WERI-Rb-1 (cell line): ENCODE data around the gene SYTL2.
"Not testable (repeated sequence)": the region's sequence is repeated elsewhere in the genome, so short reads cannot be mapped to it uniquely, and the experiment has no call there.

Experiments used
- DNase-seq: peaks from one replicate; pipeline ENCODE4 v3.0.0-alpha.2; 2020
- H3K27ac ChIP-seq: fragments of 250-450 bp; sonication (Bioruptor Pico); 2 replicates; pipeline ENCODE4 v1.5.1; 2020; ENCODE audit warnings: mild to moderate bottlenecking, moderate library complexity
- H3K27me3 ChIP-seq: fragments of 250-450 bp; sonication (Bioruptor Pico); 2 replicates; pipeline ENCODE4 v1.5.1; 2021; ENCODE audit warnings: mild to moderate bottlenecking, low read depth, moderate library complexity; ENCODE audit not compliant: insufficient read depth, severe bottlenecking
- H3K36me3 ChIP-seq: fragments of 250-450 bp; sonication (Bioruptor Pico); 2 replicates; pipeline ENCODE4 v1.5.1; 2020; ENCODE audit warnings: mild to moderate bottlenecking, moderate library complexity
- H3K4me3 ChIP-seq: 2 replicates; pipeline ENCODE4 v1.5.1; 2011; ENCODE audit warnings: low read depth, mild to moderate bottlenecking, control low read depth, low read length
- H3K9me3 ChIP-seq: fragments of 250-450 bp; sonication (Bioruptor Pico); 2 replicates; pipeline ENCODE4 v1.5.1; 2021; ENCODE audit warnings: mild to moderate bottlenecking, moderate library complexity; ENCODE audit not compliant: severe bottlenecking
- TF ChIP-seq, protein P1 (sequence below): IDR thresholded peaks from 2 replicates; pipeline ENCODE4 v1.5.1; 2011; ENCODE audit warnings: low read depth, mild to moderate bottlenecking, control low read depth, inconsistent platforms, low read length

SYTL2 gene

DNA sequence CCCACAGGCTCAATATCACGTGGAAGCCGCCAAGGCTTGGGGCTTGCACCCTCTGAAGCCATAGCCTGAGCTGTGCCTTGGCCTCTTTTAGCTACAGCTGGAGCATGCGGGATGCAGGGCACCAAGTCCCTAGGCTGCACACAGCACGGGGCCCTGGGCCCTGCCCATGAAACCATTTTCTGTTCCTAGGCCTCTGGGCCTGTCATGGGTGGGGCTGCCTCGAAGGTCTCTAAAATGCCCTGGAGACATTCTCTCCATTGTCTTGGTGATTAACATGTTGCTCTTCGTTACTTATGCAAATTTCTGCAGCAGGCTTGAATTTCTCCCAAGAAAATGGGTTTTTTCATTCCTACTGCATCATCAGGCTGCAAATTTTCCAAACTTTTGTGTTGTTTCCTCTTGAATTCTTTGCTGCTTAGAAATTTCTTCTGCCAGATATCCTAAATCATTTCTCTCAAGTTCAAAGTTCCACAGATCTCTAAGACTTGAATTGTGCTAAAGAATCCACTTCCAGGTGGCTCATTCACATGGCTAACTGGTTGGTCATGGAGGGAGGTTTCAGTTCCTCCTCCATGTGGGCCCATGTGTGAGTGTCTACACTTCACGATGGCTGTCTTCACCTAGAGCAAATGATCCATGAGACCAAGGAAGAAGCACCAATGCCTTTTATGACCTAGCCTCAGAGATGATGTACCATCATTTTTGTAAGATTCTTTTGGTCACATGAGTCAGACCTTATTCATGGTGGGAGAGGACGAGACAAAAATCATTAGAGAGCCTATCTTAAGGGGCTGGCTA, 138.6 kb downstream of the SYTL2 start:
- Histone ChIP-seq H3K9me3 (peaks cover 7% of the 10 kb centered on the region), H3K4me3 (no peak overlapping the region), H3K36me3 (no peaks in the 10 kb centered on the region), H3K27ac (no peak overlapping the region), H3K27me3 (no peaks in the 10 kb centered on the region)
- TF ChIP-seq, protein P1, sequence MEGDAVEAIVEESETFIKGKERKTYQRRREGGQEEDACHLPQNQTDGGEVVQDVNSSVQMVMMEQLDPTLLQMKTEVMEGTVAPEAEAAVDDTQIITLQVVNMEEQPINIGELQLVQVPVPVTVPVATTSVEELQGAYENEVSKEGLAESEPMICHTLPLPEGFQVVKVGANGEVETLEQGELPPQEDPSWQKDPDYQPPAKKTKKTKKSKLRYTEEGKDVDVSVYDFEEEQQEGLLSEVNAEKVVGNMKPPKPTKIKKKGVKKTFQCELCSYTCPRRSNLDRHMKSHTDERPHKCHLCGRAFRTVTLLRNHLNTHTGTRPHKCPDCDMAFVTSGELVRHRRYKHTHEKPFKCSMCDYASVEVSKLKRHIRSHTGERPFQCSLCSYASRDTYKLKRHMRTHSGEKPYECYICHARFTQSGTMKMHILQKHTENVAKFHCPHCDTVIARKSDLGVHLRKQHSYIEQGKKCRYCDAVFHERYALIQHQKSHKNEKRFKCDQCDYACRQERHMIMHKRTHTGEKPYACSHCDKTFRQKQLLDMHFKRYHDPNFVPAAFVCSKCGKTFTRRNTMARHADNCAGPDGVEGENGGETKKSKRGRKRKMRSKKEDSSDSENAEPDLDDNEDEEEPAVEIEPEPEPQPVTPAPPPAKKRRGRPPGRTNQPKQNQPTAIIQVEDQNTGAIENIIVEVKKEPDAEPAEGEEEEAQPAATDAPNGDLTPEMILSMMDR: no peak
- no peak for DNase-seq

GRCh38 chr11:85670949-85671663, 139.8 kb downstream of the SYTL2 start:
- not testable (repeated sequence) for DNase-seq, H3K36me3 ChIP-seq, H3K9me3 ChIP-seq, H3K27ac ChIP-seq, H3K4me3 ChIP-seq, H3K27me3 ChIP-seq

DNA sequence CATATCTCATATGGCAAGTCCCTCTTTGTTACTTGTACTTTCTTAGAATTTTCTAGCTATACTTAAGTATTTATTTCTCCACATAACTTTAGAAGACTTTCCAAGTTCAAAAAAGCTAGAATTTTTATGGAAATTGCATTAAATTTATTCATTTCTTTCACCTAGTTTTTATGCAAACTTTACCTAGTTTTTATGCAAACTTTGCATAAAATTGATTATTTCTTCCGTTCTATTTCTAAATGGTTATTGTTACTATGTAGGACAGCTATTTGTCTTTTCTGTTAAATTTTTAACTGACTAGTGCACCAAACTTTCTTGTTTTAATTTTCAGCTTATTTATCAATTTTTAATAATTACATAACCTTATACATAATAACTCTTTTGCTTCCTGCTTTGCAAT, 142.8 kb downstream of the SYTL2 start:
- TF ChIP-seq, protein P1: no peak
- DNase-seq: no peak
- peaks cover 16% of the 10 kb centered on the region for H3K36me3 ChIP-seq
- peaks cover 2% of the 10 kb centered on the region for H3K9me3 ChIP-seq
- H3K27me3 ChIP-seq: no peaks in the 10 kb centered on the region
- H3K27ac ChIP-seq: no peak overlapping the region
- H3K4me3 ChIP-seq: no peak overlapping the region

- H3K27me3 ChIP-seq: no peaks in the 10 kb centered on the region
- H3K36me3 ChIP-seq: peaks cover 29% of the 10 kb centered on the region
- TF ChIP-seq, protein P1: no peak
- DNase-seq: no peak
- H3K27ac ChIP-seq: no peak overlapping the region
- peaks cover 2% of the 10 kb centered on the region for H3K9me3 ChIP-seq
- no peak overlapping the region for H3K4me3 ChIP-seq
Observed at GRCh38 chr11:85666687-85667086, 144.3 kb downstream of the SYTL2 start.

DNA sequence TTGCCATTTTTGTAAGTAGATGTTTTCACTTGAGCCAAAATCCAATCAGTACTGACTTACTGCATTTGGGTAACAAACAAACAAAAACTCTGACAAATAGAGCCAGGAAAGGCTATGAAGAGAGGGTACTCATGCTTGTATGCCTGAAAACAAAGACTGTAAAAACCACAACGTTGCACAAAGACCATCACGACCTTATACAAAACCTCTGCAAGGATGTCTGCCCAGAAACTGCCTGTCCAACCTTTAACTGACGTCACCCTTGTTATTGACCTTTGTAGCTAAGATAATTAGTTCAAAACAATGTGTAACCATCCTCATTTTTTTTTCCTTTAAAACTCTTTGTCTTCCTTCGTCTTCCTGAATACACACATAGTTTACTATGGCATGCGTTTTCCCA, 145.2 kb downstream of the SYTL2 start:
- TF ChIP-seq, protein P1: no peak
- Histone ChIP-seq H3K4me3 (no peak overlapping the region; the same call in 1 of the 2 replicates), H3K36me3 (peaks cover 38% of the 10 kb centered on the region), H3K27me3 (no peaks in the 10 kb centered on the region), H3K27ac (no peak overlapping the region), H3K9me3 (no peaks in the 10 kb centered on the region)
- DNase-seq: no peak

GRCh38 chr11:85664615-85665481, 146.1 kb downstream of the SYTL2 start, which contains the start of gene CREBZF:
Gene CREBZF, minus strand, starts transcription at chr11:85665129. Its CDS starts 254 bp downstream, at chr11:85664875.
- TF ChIP-seq, protein P1: no peak
- H3K9me3 ChIP-seq: no peaks in the 10 kb centered on the region
- H3K4me3 ChIP-seq: peak within 1 kb of the TSS; percentile 99
- no peaks in the 10 kb centered on the region for H3K27me3 ChIP-seq
- peak within 1 kb of the TSS; percentile 97 for H3K27ac ChIP-seq
- peak; percentile 97 for DNase-seq
- H3K36me3 ChIP-seq: peaks cover 47% of the 10 kb centered on the region
